HEK293T (cell line): ENCODE results near the gene B3GNT3.

Experiments used
- CTCF ChIA-PET: fragments of 350-600 bp; formaldehyde crosslinking; extraction: SDS; loops from one replicate; lab custom pipeline; 2021; ENCODE audit warnings: antibody characterized with exemption, inconsistent platforms; lab: Yijun Ruan, JAX
- POLR2A ChIA-PET: fragments of 350-600 bp; formaldehyde crosslinking; extraction: SDS; loops from one replicate; lab custom pipeline; 2020; ENCODE audit warnings: antibody characterized with exemption, inconsistent platforms; lab: Yijun Ruan, JAX
- DNase-seq: peaks from one replicate; pipeline ENCODE4 v3.0.0; 2012; ENCODE audit warnings: mixed read lengths; ENCODE audit errors: extremely low spot score
- ARNT ChIP-seq: fragments of 450-650 bp; IDR thresholded peaks from 2 replicates; pipeline ENCODE4 v1.6.1; 2017; ENCODE audit warnings: mild to moderate bottlenecking
- BHLHE40 ChIP-seq: fragments of 450-650 bp; IDR thresholded peaks from 2 replicates; pipeline ENCODE4 v1.6.1; 2016; ENCODE audit warnings: mild to moderate bottlenecking, moderate library complexity, borderline replicate concordance
- CTBP1 ChIP-seq: fragments of 450-650 bp; IDR thresholded peaks from 2 replicates; pipeline ENCODE4 v1.6.1; 2016; ENCODE audit warnings: borderline replicate concordance
- ELF4 ChIP-seq: fragments of 450-650 bp; IDR thresholded peaks from 2 replicates; pipeline ENCODE4 v1.6.1; 2017; ENCODE audit warnings: antibody characterized with exemption
- FOXA1 ChIP-seq: fragments of 450-650 bp; IDR thresholded peaks from 2 replicates; pipeline ENCODE4 v1.6.1; 2016; ENCODE audit warnings: mild to moderate bottlenecking
- FOXK2 ChIP-seq: fragments of 450-650 bp; IDR thresholded peaks from 2 replicates; pipeline ENCODE4 v1.6.1; 2016; ENCODE audit warnings: mild to moderate bottlenecking
- FOXM1 ChIP-seq: fragments of 450-650 bp; IDR thresholded peaks from 2 replicates; pipeline ENCODE4 v1.6.1; 2017; ENCODE audit warnings: mild to moderate bottlenecking, borderline replicate concordance
- HDGF ChIP-seq: fragments of 450-650 bp; IDR thresholded peaks from 2 replicates; pipeline ENCODE4 v1.6.1; 2017; ENCODE audit warnings: antibody characterized with exemption, borderline replicate concordance
- L3MBTL2 ChIP-seq: fragments of 450-650 bp; conservative IDR thresholded peaks from 2 replicates; pipeline ENCODE4 v1.6.1; 2016; ENCODE audit warnings: mild to moderate bottlenecking
- LEF1 ChIP-seq: fragments of 450-650 bp; IDR thresholded peaks from 2 replicates; pipeline ENCODE4 v1.6.1; 2017; ENCODE audit warnings: mild to moderate bottlenecking, borderline replicate concordance
- NFRKB ChIP-seq: fragments of 450-650 bp; IDR thresholded peaks from 2 replicates; pipeline ENCODE4 v1.6.1; 2016; ENCODE audit warnings: mild to moderate bottlenecking, moderate library complexity
- SP1 ChIP-seq: fragments of 450-650 bp; IDR thresholded peaks from 2 replicates; pipeline ENCODE4 v1.6.1; 2017
- SUZ12 ChIP-seq: fragments of 450-650 bp; IDR thresholded peaks from 2 replicates; pipeline ENCODE4 v1.6.1; 2016; ENCODE audit warnings: mild to moderate bottlenecking
- TARDBP ChIP-seq: fragments of 450-650 bp; IDR thresholded peaks from 2 replicates; pipeline ENCODE4 v1.6.1; 2016
- ZNF384 ChIP-seq: fragments of 450-650 bp; IDR thresholded peaks from 2 replicates; pipeline ENCODE4 v1.6.1; 2016
- TF ChIP-seq, protein P1 (sequence below): fragments of 450-650 bp; IDR thresholded peaks from 2 replicates; pipeline ENCODE4 v1.6.1; 2016

Gene B3GNT3

DNA sequence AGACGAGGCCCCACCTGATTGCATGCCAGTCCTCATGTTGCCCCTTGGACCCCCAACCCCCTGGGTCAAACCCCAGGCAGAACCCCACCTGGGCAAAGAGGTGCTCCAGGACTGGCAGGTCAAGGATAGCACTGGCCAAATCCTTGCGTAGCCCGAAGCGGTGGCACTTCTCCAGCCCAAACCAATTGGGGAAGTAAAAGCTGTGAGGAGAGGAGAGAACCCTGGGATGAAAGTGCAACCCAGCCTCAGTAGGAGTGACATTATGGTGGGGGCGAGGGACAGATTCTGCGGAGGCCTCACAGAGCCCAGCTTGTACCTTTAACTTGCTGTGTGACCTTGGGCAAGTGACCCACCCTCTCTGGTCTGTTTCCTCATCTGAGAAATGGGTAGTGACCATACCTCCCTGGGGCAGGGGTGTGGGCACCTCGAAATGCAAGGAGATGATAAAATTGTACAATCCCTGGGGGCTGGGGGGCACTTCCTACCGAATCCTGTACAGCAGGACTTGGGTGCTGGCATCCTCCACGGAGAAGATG, 48.4 kb downstream of the B3GNT3 start:
- DNase-seq, result no peak
- ChIA-PET CTCF (interaction anchor here (0.8 kb wide), 1 partner anchor 45 kb away, joined by 3 read pairs; no protein-coding TSS in a partner anchor), POLR2A (interaction anchor here (1.6 to 3.1 kb wide), 2 partner anchors 8 to 16 kb away, joined by 4 to 22 read pairs; partner anchors contain the start of gene RPL18A)
- TF ChIP-seq L3MBTL2, result no peak
- no peak for TF ChIP-seq FOXA1
- TF ChIP-seq CTBP1, result no peak
- TF ChIP-seq SP1, result no peak
- TF ChIP-seq SUZ12, result no peak
- TF ChIP-seq HDGF, result no peak
- TF ChIP-seq BHLHE40, result no peak
- no peak for TF ChIP-seq LEF1
- TF ChIP-seq ARNT, result no peak
- TF ChIP-seq FOXM1, result no peak
- TF ChIP-seq, protein P1, sequence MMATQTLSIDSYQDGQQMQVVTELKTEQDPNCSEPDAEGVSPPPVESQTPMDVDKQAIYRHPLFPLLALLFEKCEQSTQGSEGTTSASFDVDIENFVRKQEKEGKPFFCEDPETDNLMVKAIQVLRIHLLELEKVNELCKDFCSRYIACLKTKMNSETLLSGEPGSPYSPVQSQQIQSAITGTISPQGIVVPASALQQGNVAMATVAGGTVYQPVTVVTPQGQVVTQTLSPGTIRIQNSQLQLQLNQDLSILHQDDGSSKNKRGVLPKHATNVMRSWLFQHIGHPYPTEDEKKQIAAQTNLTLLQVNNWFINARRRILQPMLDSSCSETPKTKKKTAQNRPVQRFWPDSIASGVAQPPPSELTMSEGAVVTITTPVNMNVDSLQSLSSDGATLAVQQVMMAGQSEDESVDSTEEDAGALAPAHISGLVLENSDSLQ, result no peak
- TF ChIP-seq ELF4, result no peak
- no peak for TF ChIP-seq TARDBP
- no peak for TF ChIP-seq FOXK2

DNA sequence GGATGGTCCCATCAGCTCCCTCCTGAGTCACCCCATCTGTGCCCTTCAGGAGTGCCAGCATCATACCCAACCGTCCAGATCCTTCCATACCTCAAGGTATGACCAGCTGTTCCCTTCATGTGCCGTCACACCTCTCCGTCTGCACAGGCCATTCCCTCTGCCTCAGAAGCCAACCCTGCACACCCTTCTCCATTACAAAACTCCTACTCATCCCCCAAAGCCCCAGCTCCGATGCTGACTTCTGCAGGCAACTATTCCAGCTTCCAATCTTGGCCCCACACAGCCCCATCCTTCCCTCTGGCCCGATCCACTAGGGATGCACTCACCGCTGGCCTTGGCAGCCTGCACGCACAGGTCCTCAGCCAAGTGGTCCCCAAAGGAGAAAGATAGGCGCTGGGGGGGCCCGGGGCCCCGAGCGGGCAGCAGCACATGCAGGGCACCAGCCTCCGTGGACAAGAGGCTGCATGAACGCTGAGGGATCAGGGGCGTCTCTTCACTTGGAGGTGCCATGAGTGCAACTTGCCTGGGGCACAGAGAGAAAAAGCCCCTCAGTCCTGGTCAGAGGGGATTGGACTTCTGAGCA, 49.1 kb downstream of the B3GNT3 start:
- POLR2A ChIA-PET, result interaction anchor here (1.6 to 3.1 kb wide), 2 partner anchors 7 to 16 kb away, joined by 4 to 22 read pairs; partner anchors contain the start of gene RPL18A
- no peak for DNase-seq
- TF ChIP-seq SP1 (no peak), TARDBP (no peak), NFRKB (no peak), LEF1 (no peak), ARNT (no peak), HDGF (no peak), ELF4 (no peak), FOXA1 (no peak), FOXM1 (no peak), FOXK2 (no peak), ZNF384 (no peak), SUZ12 (no peak), L3MBTL2 (no peak), CTBP1 (no peak)
- TF ChIP-seq, protein P1, result no peak
- CTCF ChIA-PET, result interaction anchor here (0.8 kb wide), 1 partner anchor 46 kb away, joined by 3 read pairs; no protein-coding TSS in a partner anchor

- TF ChIP-seq FOXA1 (no peak), TARDBP (no peak)
- TF ChIP-seq, protein P1, result no peak
- POLR2A ChIA-PET, result interaction anchor here (2.2 kb wide), 1 partner anchor 13 kb away, joined by 7 read pairs; the partner anchor contains the start of gene RPL18A
- CTCF ChIA-PET, result no interaction called here
- DNase-seq, result no peak
Measured at GRCh38 chr19:17846146-17846545, 51.2 kb downstream of the B3GNT3 start.

GRCh38 chr19:17847538-17848366, 52.8 kb downstream of the B3GNT3 start, which contains the start of gene JAK3:
Gene JAK3, minus strand, starts transcription at chr19:17847982. Its CDS starts 3,565 bp downstream, at chr19:17844417.
- ChIA-PET CTCF (interaction anchor here (0.7 kb wide), 1 partner anchor 11 kb away, joined by 4 read pairs; no protein-coding TSS in a partner anchor), POLR2A (interaction anchor here (1.1 kb wide), 1 partner anchor 12 kb away, joined by 3 read pairs; no protein-coding TSS in a partner anchor)
- DNase-seq, result peak; percentile 69
- TF ChIP-seq FOXM1 (no peak), L3MBTL2 (0 out of 2 replicates have a peak, but pooled peaks have one; percentile 13)

GRCh38 chr19:17848595-17849292, 53.8 kb downstream of the B3GNT3 start:
- DNase-seq, result no peak
- CTCF ChIA-PET, result interaction anchor here (0.6 to 1.3 kb wide), 2 partner anchors 11 to 85 kb away, joined by 3 to 8 read pairs; partner anchors contain the start of gene RPL18A
- no peak for TF ChIP-seq FOXA1
- TF ChIP-seq CTBP1, result no peak
- no peak for TF ChIP-seq HDGF
- no peak for TF ChIP-seq L3MBTL2
- no peak for TF ChIP-seq ELF4
- TF ChIP-seq TARDBP, result no peak
- TF ChIP-seq, protein P1, result no peak
- TF ChIP-seq FOXM1, result no peak
- no peak for TF ChIP-seq FOXK2
- TF ChIP-seq BHLHE40, result no peak
- TF ChIP-seq SP1, result no peak
- no peak for TF ChIP-seq LEF1
- TF ChIP-seq NFRKB, result no peak
- TF ChIP-seq ZNF384, result no peak
- TF ChIP-seq SUZ12, result no peak
- no peak for TF ChIP-seq ARNT
- POLR2A ChIA-PET, result interaction anchor here (3.5 kb wide), 1 partner anchor 11 kb away, joined by 21 read pairs; the partner anchor contains the start of gene RPL18A
